HG02571 (cell line): ENCODE data around the gene TMEM156.
"Not testable (repeated sequence)": the region's sequence is repeated elsewhere in the genome, so short reads cannot be mapped to it uniquely, and the experiment has no call there.

Source experiments
- ATAC-seq: cut with Tn5 transposase; IDR thresholded peaks from one replicate; pipeline ENCODE4 v1.9.1; 2021; ENCODE audit warnings: mild to moderate bottlenecking, moderate library complexity; ENCODE audit not compliant: unreplicated experiment

Gene TMEM156

DNA sequence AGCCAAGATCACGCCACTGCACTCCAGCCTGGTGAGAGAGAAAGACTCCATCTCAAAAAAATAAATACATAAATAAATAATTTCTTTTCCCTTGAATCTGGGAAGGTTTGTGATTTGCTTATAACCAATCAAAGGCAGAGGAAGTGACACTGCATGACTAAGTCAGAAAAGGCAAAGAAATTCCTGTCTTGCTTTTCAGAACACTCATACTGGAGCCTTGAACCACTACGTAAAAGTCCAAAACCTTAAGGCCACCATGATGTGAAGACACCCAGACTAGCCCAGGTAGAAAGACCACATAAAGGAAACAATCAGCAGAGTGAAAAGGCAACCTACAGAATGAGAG lies 36.6 kb downstream of the TMEM156 start:
- ATAC-seq, result no peak

DNA sequence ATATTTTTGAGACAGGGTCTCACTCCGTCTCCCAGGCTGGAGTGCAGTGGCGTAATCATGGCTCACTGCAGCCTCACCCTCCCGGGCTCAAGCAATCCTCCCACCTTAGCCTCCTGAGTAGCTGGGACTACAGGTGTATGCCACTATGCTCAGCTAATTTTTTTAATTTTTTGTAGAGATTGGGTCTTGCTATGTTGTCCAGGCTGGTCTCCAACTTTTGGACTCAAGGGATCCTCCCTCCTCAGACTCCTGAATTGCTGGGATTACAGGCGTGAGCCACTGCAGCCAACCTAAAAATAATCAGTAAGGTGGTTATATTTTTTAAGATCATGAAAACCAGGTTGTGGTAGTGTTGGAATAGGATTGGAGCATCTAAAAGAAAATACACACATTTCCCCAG lies 38.1 kb downstream of the TMEM156 start:
- no peak for ATAC-seq

DNA sequence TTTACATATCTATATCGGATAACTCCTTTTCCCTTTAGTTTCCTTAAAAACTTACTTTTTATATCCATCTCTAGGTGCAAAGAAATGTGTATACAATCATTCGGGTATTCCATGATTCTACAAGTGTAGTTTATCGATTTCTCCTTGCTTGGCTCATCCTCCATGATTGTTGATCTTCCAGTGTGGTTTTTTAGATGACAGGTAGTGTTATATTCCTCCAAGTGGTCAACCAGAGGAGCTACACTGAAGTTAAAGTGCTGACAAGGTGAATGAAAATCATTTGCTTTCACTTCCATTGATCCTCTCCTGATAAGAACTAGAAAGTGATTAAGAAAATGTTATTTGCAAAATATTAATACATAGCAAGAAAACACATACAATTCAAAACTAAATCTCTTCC lies 38.5 kb downstream of the TMEM156 start:
- ATAC-seq, result no peak

GRCh38 chr4:38990241-38990640 lies 42.0 kb downstream of the TMEM156 start:
- no peak for ATAC-seq

DNA sequence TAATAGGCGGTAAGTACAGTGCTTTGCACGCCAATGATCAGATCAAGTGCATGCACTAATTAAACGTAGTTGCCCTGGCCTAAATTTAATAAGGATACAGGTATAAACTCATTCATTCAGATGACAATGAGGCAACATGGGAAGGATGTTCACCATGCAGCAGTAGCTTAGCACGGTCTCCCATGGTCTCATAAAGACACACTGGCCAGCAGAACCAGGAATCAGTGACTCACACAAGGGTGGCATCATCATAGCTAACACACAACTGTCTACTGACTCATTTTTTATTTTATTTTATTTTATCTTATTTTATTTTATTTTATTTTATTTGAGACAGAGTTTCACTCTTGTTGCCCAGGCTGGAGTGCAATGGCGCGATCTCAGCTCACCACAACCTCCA lies 42.7 kb downstream of the TMEM156 start:
- ATAC-seq, result no peak

- ATAC-seq, result not testable (repeated sequence)
Measured at GRCh38 chr4:38988353-38988752, 43.9 kb downstream of the TMEM156 start.

GRCh38 chr4:38987491-38987890 lies 44.7 kb downstream of the TMEM156 start:
- no peak for ATAC-seq

DNA sequence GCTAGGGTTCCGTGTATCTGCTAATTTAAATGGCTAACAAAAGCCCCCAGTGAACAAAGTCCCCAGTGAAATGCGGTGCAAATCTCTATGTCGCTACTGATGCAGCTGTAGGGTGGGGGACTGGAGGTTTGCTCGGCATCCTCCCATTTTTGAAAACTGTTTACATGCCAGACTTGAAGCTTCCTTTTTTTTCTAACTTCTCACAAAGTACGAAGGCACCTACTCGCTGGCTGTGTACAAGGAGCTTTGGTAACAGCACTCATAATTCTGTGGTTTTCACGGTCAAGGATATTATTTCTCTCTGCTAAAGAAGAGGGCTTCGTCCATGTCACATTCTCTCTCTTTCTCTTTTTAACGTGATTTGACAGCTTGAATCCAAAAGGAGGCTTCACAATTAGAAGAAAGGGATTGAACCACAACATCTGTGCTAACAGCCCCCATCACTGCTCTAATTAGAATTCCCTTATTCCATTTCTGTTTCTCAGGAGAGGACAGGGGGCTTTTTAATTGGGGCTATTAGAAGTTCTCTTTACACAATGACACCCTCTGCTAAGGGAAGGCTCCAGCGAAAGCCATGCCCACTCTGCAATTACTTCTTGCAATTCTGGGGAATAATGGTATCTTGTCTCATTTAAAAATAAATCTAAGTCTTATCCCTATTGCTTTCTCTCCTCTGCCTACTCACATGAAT lies 46.7 kb downstream of the TMEM156 start:
- no peak for ATAC-seq

- no peak for ATAC-seq
Measured at GRCh38 chr4:38983787-38984598, 48.2 kb downstream of the TMEM156 start.

DNA sequence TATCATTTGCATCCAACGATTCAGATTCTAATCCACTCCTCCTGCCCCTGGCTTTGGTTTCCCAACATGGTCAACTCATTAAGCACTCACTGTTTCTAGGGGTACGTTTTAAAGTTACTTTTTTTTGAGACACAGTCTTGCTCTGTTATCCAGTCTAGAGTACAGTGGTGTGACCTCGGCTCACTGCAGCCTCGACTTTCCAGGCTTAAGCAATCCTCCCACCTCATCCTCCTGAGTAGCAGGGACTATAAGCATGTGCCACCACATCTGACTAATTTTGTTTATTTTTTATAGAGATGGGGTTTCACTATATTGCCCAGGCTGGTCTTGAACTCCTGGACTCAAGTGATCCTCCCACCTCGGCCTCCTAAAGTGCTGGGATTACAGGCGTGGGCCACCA lies 48.9 kb downstream of the TMEM156 start:
- no peak for ATAC-seq

DNA sequence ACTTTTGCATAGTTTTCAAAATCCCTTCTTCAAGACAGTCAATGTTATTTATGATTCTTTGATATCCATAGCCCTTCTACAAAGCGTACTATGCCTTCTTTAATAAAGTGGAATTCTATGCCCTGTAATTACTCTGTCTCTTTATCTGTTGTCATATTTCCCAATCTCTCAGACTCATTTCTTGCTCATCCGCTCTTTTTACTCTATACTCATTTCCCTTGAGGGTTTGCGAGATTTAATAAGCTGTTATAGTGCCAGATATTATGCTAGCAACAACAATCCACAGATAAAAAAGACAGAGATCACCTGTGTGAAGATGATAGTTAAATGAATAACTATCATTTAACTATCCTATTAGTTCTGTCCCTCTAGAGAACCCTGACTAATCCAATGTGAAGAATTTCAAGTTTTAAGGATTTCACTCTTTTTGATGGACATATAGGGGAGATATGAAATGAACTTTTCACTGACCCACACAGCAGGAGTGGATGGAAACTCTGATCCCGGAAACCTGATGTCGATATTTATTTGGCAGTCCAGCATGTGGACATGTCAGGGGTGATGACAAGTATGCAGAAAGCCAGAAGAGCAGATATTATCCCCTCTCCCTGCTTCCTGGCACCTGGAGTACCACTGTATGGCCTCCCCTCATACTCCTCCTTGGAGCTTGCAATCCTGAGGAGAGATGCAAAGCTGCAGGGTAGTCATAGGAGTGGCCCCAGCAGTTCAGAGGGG lies 49.7 kb downstream of the TMEM156 start:
- no peak for ATAC-seq

DNA sequence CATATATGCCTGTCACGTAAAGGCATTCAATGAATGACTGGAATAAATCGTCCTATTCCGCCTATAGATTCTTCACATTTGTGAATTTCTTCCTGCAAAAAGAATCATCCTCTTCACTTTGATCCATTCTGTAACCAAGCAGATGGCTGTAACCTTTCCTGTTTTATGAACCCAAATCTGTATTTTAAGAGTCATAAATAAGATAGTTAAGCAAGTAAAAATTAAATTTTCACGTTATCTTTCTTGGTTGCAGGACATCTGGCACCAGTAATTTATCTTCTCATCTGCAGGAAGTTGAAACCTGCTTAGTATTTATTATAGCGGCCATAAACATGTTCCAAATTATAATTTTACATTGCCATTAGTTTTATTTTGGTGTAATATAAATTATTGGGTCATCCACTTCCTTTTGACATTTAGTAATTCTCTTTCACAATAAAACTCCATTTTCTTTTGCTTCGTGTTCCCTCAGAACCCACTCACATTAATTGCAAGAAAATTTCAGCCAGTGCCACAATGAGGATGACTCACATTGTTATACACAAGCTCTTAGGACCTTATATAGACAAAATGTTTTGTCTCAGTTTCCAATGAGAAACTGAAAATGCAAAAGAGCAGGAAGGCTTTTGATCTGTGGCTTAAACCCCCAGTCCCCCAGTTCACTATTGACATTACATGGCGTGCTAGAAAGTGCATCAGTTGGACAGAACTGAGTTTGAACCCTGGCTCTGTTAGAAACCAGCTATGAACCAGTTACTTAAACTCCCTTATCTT lies 51.1 kb downstream of the TMEM156 start:
- ATAC-seq, result no peak

GRCh38 chr4:38979511-38980230 lies 52.5 kb downstream of the TMEM156 start:
- no peak for ATAC-seq

GRCh38 chr4:38979081-38979480 lies 53.1 kb downstream of the TMEM156 start:
- no peak for ATAC-seq

DNA sequence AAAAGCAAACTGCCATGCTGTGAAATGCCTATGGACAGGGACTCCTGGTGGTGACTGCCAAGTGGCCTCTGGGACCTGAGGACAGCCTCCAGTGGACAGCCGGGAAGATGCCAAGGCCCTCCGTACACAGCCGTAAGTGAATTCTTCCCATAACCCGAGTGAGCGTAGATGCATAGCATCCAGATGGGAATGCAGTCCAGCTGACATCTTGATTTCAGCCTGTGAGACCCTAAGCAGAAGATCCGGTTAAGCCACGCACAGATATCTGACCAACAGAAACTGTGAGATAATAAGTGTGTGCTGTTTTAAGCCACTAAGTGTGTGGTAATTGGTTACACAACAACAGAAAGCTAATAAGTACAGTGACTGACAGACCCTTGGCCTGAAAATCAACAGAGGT lies 55.9 kb downstream of the TMEM156 start:
- ATAC-seq, result no peak

GRCh38 chr4:38968668-38969067 lies 63.5 kb downstream of the TMEM156 start:
- ATAC-seq, result no peak

- ATAC-seq, result no peak
Measured at GRCh38 chr4:38967260-38968095, 64.7 kb downstream of the TMEM156 start.

- no peak for ATAC-seq
Measured at GRCh38 chr4:38965866-38966265, 66.3 kb downstream of the TMEM156 start.

GRCh38 chr4:38964942-38965775 lies 67.0 kb downstream of the TMEM156 start:
- no peak for ATAC-seq
